ENCODE results near the gene STK33.

STK33 gene

DNA sequence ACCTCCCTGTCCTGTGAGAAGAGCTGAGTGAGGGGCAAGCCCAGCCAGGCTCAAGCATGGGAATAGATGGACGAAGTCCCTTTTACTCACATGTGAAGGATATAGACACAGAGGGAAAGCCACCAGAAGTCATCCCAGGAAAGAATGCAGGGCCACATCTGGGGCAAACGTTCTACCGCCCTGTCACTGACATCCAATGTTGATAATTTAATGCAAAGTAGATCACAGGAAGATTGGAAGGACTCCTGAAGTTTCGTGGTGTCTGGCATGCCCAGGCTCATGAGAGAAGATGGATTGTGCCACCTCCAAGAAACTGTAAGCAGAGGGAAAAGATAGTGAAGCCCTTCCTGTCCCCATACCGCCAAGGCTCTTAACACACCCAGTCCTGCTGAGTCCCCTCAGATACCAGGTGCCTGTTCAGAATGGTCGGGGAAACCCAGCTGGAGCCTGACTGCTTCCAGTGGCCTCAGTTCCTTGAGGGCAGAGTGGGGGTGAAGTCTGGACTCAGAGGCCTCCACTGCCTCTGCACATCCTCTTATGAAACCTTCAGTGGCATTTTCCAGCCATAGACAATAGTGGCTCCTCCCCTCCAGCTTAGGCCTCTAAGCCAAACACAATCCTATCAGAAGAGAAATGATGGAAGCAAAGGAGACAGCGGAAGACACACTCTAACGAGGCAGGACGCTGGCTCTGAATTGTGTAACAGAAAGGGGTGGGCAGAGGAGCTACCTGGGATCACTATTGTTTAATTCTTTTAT, 7.5 kb upstream of the STK33 start:
- DNase-seq: no peak

DNA sequence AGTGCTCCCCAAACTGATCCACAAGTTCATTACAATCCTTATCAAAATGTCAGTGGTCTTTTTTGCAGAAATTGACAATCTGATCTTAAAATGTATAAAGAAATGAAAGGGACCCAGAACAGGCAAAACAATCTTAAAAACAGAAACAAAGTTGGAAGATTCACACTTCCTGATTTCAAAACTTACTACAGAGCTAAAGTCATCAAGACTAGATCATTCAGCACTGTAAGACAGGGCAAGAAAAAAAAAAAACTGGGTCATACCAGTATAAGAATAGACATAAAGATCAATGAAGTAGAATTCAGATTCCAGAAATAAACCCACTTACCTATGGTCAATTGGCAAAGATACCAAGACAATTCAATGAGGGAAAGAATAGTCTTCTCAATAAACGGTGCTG, 4.5 kb upstream of the STK33 start:
- no peak for DNase-seq

DNA sequence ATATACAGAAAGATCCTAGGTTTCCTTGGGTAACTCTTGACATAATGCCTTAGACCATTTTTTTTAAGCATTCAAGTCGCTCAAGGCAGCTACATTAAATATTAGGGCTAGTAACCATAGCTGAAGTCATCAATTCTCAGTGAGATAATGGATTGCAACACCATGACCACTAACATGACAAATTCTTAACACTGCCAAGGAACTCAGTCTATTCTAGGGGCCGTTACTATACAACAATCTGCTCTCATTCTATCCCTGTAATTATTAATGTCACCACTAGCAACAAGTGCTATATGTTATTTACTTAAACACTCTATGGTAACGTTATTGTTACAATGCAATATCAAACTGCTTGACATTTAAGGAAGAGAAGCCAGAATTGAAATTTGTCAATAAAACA, 3.2 kb upstream of the STK33 start:
- DNase-seq: no peak

DNA sequence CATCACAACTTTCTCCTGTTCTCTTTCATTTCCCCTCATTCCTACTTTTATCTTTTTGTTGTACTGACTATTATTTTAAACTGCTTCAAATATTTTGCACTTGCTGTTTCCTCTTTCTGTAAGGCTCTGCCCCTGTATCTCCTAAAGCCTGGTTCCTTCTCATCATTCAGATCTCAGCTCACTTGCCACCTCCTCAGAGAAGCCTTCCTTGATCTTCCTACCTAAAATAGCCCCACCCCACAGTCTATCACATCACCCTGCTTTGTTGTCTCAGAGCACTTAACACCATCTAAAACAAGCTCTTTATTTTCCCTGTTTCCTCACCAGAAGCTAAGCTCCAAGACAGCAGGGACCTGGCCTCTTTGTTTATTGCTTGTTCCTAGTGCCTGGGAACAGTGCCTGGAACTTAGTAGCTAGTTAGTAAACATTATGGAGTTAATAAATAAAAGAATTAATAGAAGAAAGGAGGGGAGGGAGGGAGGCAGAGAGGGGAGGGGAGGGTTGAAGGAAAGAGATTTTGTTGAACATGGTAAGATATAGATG, 2.5 kb upstream of the STK33 start:
- DNase-seq: no peak

DNA sequence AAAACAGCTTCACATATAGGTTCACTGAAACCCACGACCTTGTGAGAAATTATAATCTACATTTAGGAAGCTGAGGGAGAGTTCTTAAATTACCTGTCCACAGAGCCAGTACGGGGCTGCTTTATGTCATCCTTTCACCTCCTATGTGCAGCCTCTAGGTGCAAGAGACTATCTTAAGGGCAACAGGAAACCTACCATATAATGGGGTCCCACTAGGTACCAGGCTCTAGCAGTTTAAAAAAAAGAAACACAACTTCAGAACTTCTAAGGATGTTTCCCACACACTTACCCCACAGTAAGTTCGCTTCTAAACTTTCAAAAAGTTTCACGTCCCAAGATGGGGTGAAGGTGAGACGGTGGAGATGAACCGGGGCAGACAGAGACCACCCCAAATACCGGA, 573 bp downstream of the STK33 start:
- DNase-seq: no peak

DNA sequence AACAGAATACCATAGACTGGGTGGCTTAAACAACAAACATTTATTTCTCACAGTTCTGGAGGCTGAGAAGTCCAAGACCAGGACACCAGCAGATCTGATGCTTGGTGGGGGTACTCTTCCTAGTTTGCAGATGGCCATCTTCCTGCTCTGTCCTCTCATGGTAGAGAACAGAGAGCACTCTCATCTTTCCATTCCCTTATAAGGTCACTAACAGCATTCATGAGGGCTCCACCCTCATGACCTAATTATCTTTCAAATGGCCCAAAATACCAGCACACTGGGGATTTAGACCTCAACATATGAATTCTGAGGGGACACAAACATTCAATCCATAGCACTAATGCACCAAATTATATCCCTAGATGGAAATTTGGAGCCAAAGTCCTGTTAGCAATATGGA, 6.1 kb downstream of the STK33 start:
- no peak for DNase-seq

DNA sequence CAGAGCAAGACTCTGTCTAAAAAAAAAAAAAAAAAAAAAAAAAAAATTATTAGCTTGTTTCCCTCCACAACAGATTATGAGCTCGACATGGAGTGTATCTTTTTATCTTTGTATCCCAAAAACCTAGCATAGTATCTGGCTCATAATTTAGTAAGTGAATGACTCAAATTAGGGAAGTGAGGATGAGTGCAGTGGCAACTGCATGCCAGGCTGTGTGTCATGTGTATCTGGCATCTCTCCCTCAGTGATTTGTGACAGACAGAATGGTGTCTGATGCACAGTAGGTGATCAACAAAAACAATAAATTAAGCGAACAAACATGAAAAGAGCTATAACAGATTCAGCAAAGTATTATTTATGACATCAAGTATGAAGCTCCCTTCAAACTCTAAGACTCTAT, 7.2 kb downstream of the STK33 start:
- DNase-seq: no peak

DNA sequence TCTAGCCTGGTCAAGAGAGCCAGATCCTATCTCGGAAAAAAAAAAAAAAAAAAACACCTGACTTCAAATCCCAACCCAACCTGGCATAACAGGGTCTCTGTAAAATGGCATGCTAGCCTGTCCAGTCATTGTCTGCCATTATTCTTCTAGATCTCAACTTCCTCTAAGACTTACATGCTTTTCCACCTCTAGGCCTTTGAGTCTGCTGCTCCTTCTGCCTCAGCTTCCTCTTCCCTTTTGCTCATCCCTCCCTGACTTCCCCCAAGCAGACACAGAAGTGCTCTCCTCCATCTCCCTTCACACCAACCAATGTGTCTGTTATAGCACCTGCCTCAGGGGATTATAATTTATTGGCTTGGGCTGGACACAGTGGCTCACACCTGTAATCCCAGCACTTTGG, 7.8 kb downstream of the STK33 start:
- DNase-seq: no peak

DNA sequence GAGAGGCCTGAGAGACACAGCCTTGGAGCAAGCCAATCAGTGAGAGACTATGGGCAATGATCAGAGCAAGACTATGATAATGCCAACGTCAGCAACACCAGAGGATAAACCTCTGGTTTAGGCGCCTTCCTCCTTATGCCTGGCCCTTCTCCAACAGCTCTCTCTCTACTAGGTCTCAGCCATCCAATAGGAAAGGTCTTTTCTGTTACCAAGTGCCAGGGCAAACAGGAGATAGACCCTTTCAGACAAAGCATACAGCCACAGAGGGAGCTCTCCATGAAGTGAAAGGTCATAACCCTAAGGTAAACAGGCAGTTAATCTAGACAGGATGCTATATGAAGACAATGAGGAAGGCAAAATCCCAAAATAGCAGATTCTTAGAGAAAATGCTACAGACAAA, 9.5 kb downstream of the STK33 start:
- no peak for DNase-seq

DNA sequence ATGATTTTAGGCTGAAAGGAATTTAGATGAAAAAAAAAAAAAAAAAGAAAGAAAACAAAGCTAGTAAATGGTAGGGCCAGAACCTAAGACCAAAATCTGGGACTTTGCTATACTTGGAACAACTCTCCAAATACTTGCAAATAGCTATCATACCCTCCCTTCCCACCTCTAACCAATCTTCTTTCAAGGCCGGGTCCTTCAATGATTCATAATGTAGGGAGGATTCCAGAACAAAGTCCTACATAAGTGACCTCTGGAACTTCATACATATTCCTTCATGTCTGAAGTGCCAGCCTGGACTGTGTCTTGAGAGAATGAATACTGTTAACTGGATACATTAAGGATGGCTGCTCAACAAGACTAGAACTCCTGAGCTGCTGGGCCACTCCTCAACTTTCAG, 9.9 kb downstream of the STK33 start:
- DNase-seq: no peak

DNA sequence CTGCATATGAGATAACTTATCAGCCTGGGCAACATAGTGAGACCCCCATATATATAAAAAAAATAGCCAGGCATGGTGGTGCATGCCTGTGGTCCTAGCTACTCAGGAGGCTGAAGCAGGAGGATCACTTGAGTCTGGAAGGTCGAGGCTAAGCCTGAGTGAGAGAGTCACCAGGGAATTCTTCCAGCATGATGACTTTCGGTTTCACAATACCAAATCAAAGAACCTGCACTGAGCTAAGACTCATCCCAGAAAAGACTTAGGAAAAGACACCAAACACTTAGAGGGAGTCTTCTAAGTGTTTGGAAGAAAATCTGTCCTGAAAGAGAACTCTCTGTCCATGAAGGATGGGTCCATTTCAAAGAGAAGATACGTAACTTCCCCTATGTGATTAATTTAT, 12.7 kb downstream of the STK33 start:
- no peak for DNase-seq

DNA sequence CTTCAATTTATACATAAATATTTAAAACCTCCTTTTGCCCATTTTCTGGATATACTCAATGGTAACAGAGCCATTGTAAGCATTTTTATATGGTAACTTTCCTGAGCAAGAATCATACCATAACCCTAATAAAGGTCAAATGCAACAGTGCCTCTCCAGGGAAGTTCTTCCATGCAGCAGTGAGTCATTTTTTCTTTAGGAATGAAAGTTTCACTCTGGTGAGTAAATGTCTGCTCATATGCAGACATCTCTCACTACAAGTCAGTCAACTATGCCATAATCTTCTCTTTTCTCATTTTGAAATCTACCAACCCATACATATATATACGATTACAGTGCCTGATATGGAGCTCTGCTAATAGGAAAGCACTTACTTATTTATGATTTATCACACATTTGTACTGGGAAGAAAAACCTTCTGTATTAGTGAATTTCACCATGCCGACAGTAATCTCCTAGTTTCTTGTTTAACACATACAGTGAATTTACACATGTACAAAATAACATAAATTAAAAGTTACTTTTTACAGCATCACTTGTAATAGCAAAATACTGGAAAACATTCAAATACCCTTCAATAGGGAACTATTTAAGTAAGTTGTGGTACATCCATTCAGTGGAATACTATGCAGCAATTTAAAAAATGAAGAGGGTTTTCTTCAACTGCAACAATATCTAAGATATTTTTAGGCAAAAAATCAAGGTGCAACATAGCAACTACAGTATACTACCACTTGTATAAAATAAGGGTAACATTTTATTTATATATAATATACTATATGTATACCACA, 16.0 kb downstream of the STK33 start:
- DNase-seq: no peak

DNA sequence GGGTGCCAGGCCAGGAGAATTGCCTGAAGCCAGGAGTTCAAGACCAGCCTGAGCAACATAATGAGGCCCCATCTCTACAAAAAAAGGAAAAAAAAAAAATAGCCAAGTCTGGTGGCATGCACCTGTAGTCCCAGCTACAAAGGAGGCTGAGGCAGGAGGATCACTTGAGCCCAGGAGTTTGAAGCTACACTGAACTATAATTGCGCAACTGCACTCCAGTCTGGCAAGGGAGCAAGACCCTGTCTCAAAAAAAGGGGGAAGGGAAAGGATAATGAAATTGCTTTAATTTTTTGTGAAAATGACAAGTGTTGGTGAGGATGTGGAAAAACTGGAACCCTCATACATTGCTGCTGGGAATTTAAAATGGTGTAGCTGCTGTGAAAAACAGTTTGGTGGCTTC, 19.2 kb downstream of the STK33 start:
- no peak for DNase-seq

DNA sequence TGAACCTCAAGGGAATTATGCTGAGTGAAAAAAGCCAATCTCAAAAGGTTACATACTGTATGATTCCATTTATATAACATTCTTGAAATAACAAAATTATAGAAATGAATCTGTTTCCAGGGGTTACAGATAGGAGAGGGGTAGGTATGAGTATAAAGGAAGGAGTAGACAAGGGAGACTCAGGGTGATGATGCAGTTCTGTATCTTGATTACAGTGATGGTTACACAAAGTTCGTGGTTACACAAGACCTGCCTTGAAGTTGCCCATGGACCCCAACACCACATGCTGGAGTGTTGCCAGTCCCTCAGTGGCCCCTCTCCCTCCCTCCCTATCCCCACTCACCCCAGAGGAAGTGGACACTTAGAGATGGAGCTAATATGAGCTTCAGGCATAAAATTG, 20.3 kb downstream of the STK33 start:
- DNase-seq: no peak

DNA sequence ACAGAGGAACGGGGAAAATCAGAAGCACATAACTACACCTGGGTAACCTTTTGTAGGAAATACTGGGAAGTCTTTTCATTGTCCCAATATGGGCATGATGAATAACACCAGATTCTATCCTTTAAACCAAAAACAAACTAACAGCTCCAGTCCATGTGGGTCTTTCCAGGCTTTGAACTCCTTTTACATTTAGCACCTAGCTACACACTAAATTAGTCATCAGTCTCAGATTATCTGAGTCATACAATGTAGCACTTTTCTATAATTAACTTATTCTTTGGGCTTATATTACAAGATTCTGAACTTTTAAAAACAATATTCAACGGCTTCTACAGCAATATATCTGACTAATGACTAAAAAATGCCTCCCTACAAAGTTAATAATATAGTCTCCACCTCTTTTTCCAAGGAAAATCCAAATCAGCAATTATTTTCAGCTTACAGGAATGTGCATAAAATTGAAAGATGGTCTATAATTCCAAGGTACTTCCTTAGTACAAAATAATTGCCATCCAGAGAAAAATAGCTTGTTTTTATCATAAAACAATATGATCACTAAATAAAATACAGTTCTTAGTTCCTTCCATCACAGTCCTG, 26.3 kb downstream of the STK33 start:
- DNase-seq: no peak

DNA sequence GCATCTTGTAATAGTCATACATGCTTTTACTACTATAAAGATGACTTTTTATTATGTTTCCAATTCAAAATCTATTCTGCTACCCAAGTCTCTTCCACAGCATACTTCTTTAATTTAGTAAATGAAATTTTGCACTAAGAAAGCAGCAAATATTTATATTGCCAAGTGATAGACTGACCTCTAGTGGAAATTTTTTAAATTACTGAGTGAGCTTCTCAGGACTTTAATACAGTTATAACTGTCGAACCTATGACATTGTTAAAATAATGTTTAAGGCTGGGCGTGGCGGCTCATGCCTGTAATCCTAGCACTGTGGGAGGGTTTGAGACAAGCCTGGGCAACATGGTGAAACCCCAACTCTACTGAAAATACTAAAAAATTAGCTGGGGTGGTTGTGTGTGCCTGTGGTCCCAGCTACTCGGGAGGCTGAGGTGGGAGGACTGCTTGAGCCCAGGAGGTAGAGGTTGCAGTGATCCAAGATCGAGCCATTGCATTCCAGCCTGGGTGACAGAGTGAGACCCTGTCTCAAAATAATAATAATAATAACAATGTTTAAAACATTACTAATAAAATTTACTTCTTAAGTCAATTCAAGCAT, 27.3 kb downstream of the STK33 start:
- peak; percentile 11 to 12 for DNase-seq

DNA sequence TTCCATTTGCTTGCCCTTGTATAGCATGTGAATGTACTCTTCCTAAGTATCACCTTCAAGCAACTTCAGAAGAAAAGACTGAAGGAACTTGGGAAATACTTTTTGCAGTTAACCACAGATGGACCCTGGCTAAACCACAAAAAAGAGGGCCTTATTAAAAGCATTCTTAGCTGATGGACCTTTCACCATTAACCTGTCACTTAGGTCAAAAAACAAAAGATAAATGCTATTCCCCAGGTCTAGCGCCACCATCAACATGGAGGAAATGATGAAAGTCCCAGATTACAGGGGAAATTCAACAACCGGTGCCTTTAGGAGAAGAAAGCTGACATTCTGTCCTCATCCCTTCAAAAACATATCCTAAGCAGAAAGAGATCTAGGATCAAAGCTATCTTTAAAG, 29.5 kb downstream of the STK33 start:
- no peak for DNase-seq

DNA sequence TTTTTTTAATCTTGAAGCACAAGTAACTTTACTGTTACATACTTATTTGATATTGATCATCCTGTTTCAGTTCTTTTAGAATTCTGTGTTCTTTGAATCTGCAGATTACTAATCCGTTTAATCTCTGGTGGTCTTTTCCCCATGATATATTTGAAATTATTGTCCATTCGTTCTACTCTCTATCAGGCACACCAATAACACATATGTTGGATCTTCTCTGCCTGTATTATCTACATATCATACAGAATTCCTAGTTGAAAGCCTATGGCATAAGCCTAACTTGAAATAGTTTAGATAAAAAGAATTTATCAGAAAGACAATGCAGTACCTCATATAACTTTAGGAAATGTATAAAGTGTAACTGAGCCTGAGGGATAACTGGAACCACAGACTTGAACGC, 32.6 kb downstream of the STK33 start:
- DNase-seq: no peak

DNA sequence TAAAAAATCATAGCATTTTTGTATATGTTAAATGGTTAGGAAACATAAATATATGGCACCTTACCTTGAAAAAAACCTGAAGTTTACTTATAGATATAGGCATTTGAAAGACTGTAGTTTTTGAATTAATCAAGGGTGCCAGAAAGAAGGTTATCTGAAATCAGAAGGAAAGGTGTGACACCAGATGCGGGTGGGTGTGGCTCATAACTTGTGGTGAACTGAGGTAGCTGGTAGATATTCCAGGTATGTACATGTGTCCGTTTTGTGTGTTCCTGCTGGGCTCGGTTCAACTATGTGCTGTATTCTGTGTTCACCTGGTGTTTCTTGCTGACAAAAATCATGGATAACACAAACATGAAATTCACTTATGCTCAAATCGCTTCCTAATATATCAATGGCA, 35.6 kb downstream of the STK33 start:
- DNase-seq: no peak

DNA sequence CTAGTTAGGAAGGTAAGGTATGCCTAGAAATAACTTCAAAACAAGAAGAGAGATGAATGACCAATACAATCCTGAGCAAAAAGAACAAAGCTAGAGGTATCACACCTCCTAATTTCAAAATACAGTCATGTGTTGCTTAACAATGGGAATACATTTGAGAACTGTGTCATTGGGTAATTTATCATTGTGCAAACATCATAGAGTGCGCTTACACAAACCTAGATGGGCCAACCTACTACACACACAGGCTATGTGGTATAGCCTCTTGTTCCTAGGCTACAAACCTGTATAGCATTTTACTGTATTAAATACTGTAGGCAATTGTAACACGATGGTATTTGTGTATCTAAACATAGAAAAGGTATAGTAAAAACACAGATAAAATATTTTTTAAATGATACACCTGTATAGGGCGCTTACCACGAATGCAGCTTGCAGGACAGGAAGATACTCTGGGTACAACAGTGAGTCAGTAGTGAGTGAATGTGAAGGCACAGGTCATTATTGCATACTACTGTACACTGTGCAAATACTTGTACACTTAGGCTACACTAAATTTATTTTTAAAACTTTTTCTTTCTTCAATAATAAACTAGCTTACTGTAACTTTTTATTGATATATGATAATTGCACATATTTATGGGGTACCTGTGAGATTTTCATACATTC, 48.2 kb downstream of the STK33 start:
- no peak for DNase-seq

DNA sequence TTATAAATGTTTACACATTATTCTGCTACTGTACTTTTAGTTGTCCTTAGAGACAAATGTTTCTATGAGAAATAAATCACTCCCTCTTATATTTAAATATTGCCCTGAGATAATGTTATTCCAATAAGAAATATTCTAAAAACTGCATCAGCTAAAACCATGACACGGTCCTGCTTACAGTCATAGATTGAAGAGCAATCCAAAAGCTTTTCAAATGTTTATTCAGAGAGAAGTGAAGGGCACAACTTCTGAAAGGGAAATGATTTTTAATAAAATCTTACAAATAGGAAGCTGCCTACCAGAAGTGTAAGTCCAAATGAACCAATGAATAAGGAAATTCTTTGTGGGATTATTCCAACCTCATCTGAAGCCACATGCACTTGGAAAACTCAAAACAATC, 49.2 kb downstream of the STK33 start:
- DNase-seq: no peak

DNA sequence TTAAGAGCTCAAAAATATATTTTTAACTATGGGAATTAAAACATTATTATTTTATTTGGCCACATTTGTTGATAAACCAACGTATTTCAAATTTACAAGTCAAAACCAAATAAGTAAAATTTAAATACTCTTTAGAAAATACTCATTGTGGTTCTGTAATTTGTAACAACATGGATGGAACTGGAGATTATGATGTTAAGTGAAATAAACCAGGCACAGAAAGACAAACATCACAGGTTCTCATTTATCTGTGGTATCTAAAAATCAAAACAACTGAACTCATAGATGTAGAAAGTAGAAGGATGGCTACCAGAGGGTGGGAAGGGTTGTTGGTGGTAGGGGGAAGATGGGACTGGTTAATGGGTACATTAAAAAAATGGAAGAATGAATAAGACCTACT, 50.8 kb downstream of the STK33 start:
- DNase-seq: no peak

DNA sequence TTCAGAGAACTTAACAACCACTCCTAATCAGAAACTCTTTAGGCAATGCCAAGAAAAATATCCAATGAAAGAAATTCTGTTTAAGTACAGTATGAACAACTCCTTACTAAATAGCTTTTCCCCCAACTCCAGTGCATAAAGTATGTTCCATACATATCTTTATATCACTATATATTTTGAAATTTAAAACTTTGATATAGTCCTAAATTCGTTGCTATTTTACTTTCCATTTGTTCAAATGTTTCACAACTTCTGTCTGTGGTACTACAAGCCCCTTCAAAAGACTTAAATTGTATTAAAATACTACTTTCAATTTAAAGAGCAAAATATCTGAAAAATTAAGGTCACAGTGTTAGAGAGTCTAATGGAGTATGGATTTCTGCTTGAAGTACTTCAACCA, 52.6 kb downstream of the STK33 start:
- no peak for DNase-seq

Data from NCI-H187 (cell line).